Measurements from ENCODE around the gene WTIP.

WTIP gene

DNA sequence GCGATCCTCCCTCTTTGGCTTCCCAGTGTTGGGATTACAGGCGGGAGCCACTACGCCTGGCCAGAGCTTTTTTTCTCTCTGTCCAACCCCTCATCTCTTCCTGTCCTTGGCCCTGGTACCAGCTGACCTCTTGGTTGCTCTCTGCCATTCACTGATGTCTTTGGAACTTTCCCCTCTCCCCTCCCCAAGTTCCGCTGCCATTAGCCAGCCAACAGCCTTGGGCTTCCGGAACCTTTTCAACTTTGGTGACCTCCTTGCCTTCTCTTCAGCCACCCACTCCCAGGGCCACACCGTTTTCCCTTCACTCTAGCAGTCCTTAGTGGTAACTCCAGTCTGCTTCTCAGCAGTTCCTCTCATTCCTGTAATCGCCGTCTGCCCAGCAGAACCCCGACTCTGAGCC, 4.3 kb downstream of the WTIP start:
- H3K9me3 ChIP-seq (ENCODE audit: severe bottlenecking): no peaks in the 10 kb centered on the region
- no peak overlapping the region for H3K27ac ChIP-seq (ENCODE audit: poor library complexity, severe bottlenecking)
- H3K4me1 ChIP-seq (ENCODE audit: insufficient read depth, poor library complexity, severe bottlenecking): no peaks in the 10 kb centered on the region
- TF ChIP-seq, protein P1, sequence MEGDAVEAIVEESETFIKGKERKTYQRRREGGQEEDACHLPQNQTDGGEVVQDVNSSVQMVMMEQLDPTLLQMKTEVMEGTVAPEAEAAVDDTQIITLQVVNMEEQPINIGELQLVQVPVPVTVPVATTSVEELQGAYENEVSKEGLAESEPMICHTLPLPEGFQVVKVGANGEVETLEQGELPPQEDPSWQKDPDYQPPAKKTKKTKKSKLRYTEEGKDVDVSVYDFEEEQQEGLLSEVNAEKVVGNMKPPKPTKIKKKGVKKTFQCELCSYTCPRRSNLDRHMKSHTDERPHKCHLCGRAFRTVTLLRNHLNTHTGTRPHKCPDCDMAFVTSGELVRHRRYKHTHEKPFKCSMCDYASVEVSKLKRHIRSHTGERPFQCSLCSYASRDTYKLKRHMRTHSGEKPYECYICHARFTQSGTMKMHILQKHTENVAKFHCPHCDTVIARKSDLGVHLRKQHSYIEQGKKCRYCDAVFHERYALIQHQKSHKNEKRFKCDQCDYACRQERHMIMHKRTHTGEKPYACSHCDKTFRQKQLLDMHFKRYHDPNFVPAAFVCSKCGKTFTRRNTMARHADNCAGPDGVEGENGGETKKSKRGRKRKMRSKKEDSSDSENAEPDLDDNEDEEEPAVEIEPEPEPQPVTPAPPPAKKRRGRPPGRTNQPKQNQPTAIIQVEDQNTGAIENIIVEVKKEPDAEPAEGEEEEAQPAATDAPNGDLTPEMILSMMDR (IDR thresholded peaks at IDR 0.05; ENCODE audit: poor library complexity, severe bottlenecking): no peak
- no peak for DNase-seq (ENCODE audit: low spot score)
- no peaks in the 10 kb centered on the region; the same call in 1 of the 2 replicates for H3K36me3 ChIP-seq (ENCODE audit: low read depth)
- H3K4me3 ChIP-seq (ENCODE audit: severe bottlenecking): no peak overlapping the region
- no peak for ATAC-seq (ENCODE audit: low read depth)
- H3K27me3 ChIP-seq (ENCODE audit: insufficient read depth, poor library complexity, severe bottlenecking): no peaks in the 10 kb centered on the region

DNA sequence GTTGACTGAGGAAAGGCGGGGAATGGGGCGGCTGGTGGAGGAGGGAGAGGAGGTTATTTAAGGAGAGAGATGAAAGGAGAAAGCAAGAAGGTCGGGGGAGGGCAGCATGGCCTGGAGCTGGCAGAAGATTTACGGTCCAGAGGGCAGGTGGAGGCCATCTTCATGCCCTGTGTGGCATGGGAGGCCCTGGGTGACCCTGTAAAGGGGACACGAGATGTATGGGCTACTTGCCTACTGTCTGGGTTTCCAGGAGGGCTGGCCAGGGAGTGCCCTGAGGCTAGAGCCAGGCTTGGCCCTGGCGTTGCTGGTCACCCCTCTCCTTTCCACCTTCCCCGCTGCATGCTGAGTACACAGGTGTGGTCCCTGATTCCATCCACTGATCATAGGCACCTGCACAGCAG, 6.1 kb downstream of the WTIP start:
- Histone ChIP-seq H3K4me1 (ENCODE audit: insufficient read depth, poor library complexity, severe bottlenecking) (no peaks in the 10 kb centered on the region), H3K4me3 (ENCODE audit: severe bottlenecking) (no peak overlapping the region), H3K27me3 (ENCODE audit: insufficient read depth, poor library complexity, severe bottlenecking) (no peaks in the 10 kb centered on the region), H3K27ac (ENCODE audit: poor library complexity, severe bottlenecking) (no peak overlapping the region), H3K36me3 (ENCODE audit: low read depth) (peaks cover 7% of the 10 kb centered on the region), H3K9me3 (ENCODE audit: severe bottlenecking) (no peaks in the 10 kb centered on the region)
- DNase-seq (ENCODE audit: low spot score) (no peak), ATAC-seq (ENCODE audit: low read depth) (no peak)
- TF ChIP-seq, protein P1 (IDR thresholded peaks at IDR 0.05; ENCODE audit: poor library complexity, severe bottlenecking): no peak

DNA sequence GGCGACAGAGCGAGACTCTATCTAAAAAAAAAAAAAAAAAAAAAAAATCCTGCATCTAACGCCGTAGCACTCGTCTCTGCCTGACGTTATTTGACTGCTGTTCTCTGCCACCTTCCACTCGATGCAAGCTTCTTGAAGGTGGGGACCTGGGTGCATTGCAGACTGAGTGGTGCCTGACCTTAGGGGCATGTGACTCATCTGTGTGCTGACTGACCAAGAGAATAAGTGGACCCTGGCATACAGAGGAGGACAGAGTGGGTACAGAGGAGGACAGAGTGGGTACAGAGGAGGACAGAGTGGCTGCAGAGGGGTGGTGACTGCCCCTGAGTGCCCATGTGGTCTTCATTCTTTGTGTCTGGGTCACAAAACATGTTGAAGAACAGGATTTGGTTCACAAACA, 7.6 kb downstream of the WTIP start:
- no peaks in the 10 kb centered on the region for H3K27me3 ChIP-seq (ENCODE audit: insufficient read depth, poor library complexity, severe bottlenecking)
- TF ChIP-seq, protein P1 (IDR thresholded peaks at IDR 0.05; ENCODE audit: poor library complexity, severe bottlenecking): no peak
- H3K4me1 ChIP-seq (ENCODE audit: insufficient read depth, poor library complexity, severe bottlenecking): no peaks in the 10 kb centered on the region
- no peak; the same call in 2 of the 3 replicates for ATAC-seq (ENCODE audit: low read depth)
- H3K36me3 ChIP-seq (ENCODE audit: low read depth): peaks cover 7% of the 10 kb centered on the region
- H3K27ac ChIP-seq (ENCODE audit: poor library complexity, severe bottlenecking): no peak overlapping the region
- H3K9me3 ChIP-seq (ENCODE audit: severe bottlenecking): no peaks in the 10 kb centered on the region
- H3K4me3 ChIP-seq (ENCODE audit: severe bottlenecking): no peak overlapping the region
- no peak for DNase-seq (ENCODE audit: low spot score)

DNA sequence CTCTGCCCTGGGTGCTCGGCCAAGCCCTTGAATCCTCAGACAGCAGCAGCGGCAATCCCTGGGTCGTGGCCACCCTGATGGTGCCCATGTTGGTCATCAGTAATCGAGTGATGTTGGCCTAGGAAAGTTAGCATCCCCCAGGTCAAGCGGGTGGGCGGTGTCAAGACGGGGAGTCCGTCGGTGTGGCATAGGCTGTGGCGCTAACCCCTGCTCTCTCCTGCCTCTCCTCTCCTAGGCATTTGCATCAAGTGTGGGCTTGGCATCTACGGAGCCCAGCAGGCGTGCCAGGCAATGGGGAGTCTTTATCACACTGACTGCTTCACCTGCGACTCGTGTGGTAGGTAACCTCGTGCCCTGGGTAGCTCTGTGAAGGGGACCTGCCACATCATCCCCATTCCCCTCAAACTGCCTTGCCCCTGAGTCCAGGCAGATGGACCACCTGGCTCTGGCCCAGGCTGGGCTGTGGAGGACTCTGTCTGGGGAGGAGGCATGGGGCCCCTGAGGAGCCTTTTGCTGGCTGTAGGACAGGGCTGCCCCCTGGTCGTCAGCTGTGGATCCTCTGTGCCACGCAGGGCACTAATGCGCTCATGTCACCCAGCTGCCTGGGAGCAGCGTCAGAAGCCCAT, 8.7 kb downstream of the WTIP start:
- ATAC-seq (ENCODE audit: low read depth) (no peak), DNase-seq (ENCODE audit: low spot score) (no peak)
- no peak overlapping the region for H3K27ac ChIP-seq (ENCODE audit: poor library complexity, severe bottlenecking)
- no peak overlapping the region for H3K4me3 ChIP-seq (ENCODE audit: severe bottlenecking)
- peaks cover 7% of the 10 kb centered on the region for H3K36me3 ChIP-seq (ENCODE audit: low read depth)
- H3K9me3 ChIP-seq (ENCODE audit: severe bottlenecking): no peaks in the 10 kb centered on the region
- no peaks in the 10 kb centered on the region for H3K27me3 ChIP-seq (ENCODE audit: insufficient read depth, poor library complexity, severe bottlenecking)
- TF ChIP-seq, protein P1 (IDR thresholded peaks at IDR 0.05; ENCODE audit: poor library complexity, severe bottlenecking): no peak
- no peaks in the 10 kb centered on the region for H3K4me1 ChIP-seq (ENCODE audit: insufficient read depth, poor library complexity, severe bottlenecking)

DNA sequence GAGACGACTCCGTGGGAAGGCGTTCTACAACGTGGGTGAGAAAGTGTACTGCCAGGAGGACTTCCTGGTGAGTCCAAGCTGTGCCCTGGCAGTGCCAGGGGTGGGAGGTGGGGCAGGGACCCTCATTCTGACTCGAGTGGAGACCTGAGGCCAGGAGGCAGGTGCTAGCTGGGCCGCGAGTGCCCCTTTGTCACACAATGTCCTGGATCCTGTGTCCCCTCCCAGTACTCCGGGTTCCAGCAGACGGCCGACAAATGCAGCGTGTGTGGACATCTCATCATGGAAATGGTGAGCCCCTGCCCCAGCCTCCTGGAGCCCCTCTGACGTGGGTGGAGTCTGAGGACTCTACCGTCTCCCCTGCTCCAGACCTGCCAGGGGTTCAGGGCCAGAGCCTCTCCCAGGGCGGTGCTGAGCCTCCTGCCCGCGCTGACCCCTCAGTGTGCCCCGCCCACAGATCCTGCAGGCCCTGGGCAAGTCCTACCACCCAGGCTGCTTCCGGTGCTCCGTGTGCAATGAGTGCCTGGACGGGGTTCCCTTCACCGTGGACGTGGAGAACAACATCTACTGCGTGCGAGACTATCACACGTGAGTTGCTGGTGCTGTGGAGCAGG, 11.6 kb downstream of the WTIP start:
- TF ChIP-seq, protein P1 (IDR thresholded peaks at IDR 0.05; ENCODE audit: poor library complexity, severe bottlenecking): no peak
- H3K36me3 ChIP-seq (ENCODE audit: low read depth): peaks cover 7% of the 10 kb centered on the region

More for the DNA sequence above, 11.6 kb downstream of the WTIP start:
- Histone ChIP-seq H3K4me3 (ENCODE audit: severe bottlenecking) (no peak overlapping the region), H3K4me1 (ENCODE audit: insufficient read depth, poor library complexity, severe bottlenecking) (no peaks in the 10 kb centered on the region), H3K27me3 (ENCODE audit: insufficient read depth, poor library complexity, severe bottlenecking) (no peaks in the 10 kb centered on the region), H3K27ac (ENCODE audit: poor library complexity, severe bottlenecking) (no peak overlapping the region), H3K9me3 (ENCODE audit: severe bottlenecking) (no peaks in the 10 kb centered on the region)
- DNase-seq (ENCODE audit: low spot score) (no peak), ATAC-seq (ENCODE audit: low read depth) (no peak)
